H9 (cell line): Measurements from ENCODE around the gene EFEMP1. TPM values are rescaled to one million over a fixed set of nuclear protein-coding genes. Genes with fewer than 3 reads are reported as not detected.

Experiments
- DNase-seq: peaks from one replicate; pipeline ENCODE4 v3.0.0-alpha.2; 2017
- H2AFZ ChIP-seq: one replicate; pipeline ENCODE4 v1.6.1; 2013; ENCODE audit warnings: mild to moderate bottlenecking, low read length, control low read depth, moderate library complexity
- H2AK5ac ChIP-seq: 2 replicates; pipeline ENCODE4 v1.6.1; 2013; ENCODE audit warnings: low read length, control low read depth, mixed read lengths; ENCODE audit not compliant: insufficient read length
- H2BK120ac ChIP-seq: one replicate; pipeline ENCODE4 v1.6.1; 2013; ENCODE audit warnings: low read depth, mild to moderate bottlenecking, low read length, control low read depth, inconsistent platforms; ENCODE audit not compliant: poor library complexity, severe bottlenecking
- H2BK12ac ChIP-seq: 2 replicates; pipeline ENCODE4 v1.6.1; 2013; ENCODE audit warnings: low read length, control low read depth, mixed read lengths, low read depth; ENCODE audit not compliant: insufficient read length
- H2BK15ac ChIP-seq: 2 replicates; pipeline ENCODE4 v1.6.1; 2013; ENCODE audit warnings: low read depth, low read length, control low read depth
- H2BK20ac ChIP-seq: one replicate; pipeline ENCODE4 v1.6.1; 2013; ENCODE audit warnings: low read depth, mild to moderate bottlenecking, low read length, control low read depth, inconsistent platforms; ENCODE audit not compliant: poor library complexity, severe bottlenecking
- H2BK5ac ChIP-seq: 2 replicates; pipeline ENCODE4 v1.6.1; 2013; ENCODE audit warnings: low read length, control low read depth, mixed read lengths; ENCODE audit not compliant: insufficient read length
- H3K14ac ChIP-seq: 2 replicates; pipeline ENCODE4 v1.6.1; 2013; ENCODE audit warnings: low read length, control low read depth; ENCODE audit not compliant: insufficient read depth
- H3K18ac ChIP-seq: 2 replicates; pipeline ENCODE4 v1.6.1; 2013; ENCODE audit warnings: low read depth, mild to moderate bottlenecking, mixed read lengths, low read length, control low read depth; ENCODE audit not compliant: insufficient read length
- H3K23ac ChIP-seq: 2 replicates; pipeline ENCODE4 v1.6.1; 2013; ENCODE audit warnings: low read length, control low read depth, mixed read lengths, low read depth; ENCODE audit not compliant: insufficient read length
- H3K23me2 ChIP-seq: 2 replicates; pipeline ENCODE4 v1.6.1; 2013; ENCODE audit warnings: low read depth, mild to moderate bottlenecking, mixed read lengths, low read length, control low read depth; ENCODE audit not compliant: insufficient read length, poor library complexity, severe bottlenecking
- H3K27ac ChIP-seq: 2 replicates; pipeline ENCODE4 v1.5.1; 2013; ENCODE audit warnings: low read length, control low read depth, mixed read lengths, low read depth; ENCODE audit not compliant: insufficient read length
- H3K27me3 ChIP-seq: 2 replicates; pipeline ENCODE4 v1.6.1; 2013; ENCODE audit warnings: low read length, control low read depth, inconsistent platforms; ENCODE audit not compliant: insufficient read depth
- H3K4ac ChIP-seq: 2 replicates; pipeline ENCODE4 v1.6.1; 2013; ENCODE audit warnings: low read depth, mild to moderate bottlenecking, control low read depth, inconsistent platforms, low read length, moderate library complexity
- H3K4me1 ChIP-seq: 2 replicates; pipeline ENCODE4 v1.6.1; 2013; ENCODE audit warnings: low read length, control low read depth, inconsistent platforms; ENCODE audit not compliant: insufficient read depth
- H3K4me2 ChIP-seq: 2 replicates; pipeline ENCODE4 v1.6.1; 2013; ENCODE audit warnings: low read length, control low read depth, mixed read lengths; ENCODE audit not compliant: insufficient read length, insufficient read depth
- H3K56ac ChIP-seq: 2 replicates; pipeline ENCODE4 v1.6.1; 2013; ENCODE audit warnings: low read depth, mild to moderate bottlenecking, mixed read lengths, low read length, control low read depth; ENCODE audit not compliant: insufficient read length
- H3K79me1 ChIP-seq: 2 replicates; pipeline ENCODE4 v1.6.1; 2013; ENCODE audit warnings: low read depth, mild to moderate bottlenecking, moderate library complexity, low read length, control low read depth, inconsistent platforms; ENCODE audit not compliant: insufficient read depth, poor library complexity, severe bottlenecking
- H3K79me2 ChIP-seq: 2 replicates; pipeline ENCODE4 v1.6.1; 2013; ENCODE audit warnings: low read length, control low read depth, inconsistent platforms; ENCODE audit not compliant: insufficient read depth
- H3K9ac ChIP-seq: 2 replicates; pipeline ENCODE4 v1.6.1; 2013; ENCODE audit warnings: low read length, control low read depth, mixed read lengths; ENCODE audit not compliant: insufficient read length; ENCODE audit errors: extremely low read depth
- H3K9me3 ChIP-seq: one replicate; pipeline ENCODE4 v1.6.1; 2013; ENCODE audit warnings: low read depth, low read length, inconsistent platforms; ENCODE audit not compliant: control insufficient read depth
- H3T11ph ChIP-seq: one replicate; pipeline ENCODE4 v1.6.1; 2013; ENCODE audit warnings: mild to moderate bottlenecking, low read length, control low read depth, inconsistent platforms
- H4K20me1 ChIP-seq: one replicate; pipeline ENCODE4 v1.6.1; 2013; ENCODE audit not compliant: control insufficient read depth, insufficient read length, insufficient read depth
- H4K5ac ChIP-seq: 2 replicates; pipeline ENCODE4 v1.6.1; 2013; ENCODE audit warnings: low read depth, mild to moderate bottlenecking, mixed read lengths, low read length, control low read depth; ENCODE audit not compliant: insufficient read length
- H4K8ac ChIP-seq: replicated peaks from 2 replicates; pipeline ENCODE4 v1.6.1; 2013; ENCODE audit warnings: low read length, control low read depth, mixed read lengths, low read depth; ENCODE audit not compliant: insufficient read length
- H4K91ac ChIP-seq: 2 replicates; pipeline ENCODE4 v1.6.1; 2013; ENCODE audit warnings: low read depth, mild to moderate bottlenecking, moderate library complexity, mixed read lengths, low read length, control low read depth; ENCODE audit not compliant: insufficient read length
- H3K27ac Mint-ChIP-seq, 3 experiments: 2 replicates in 2 of 3; 3 replicates in 1 of 3; pipeline ENCODE4 v1.8.0; 2020 to 2021; ENCODE audit warnings: mixed read lengths in 3 of 3, mild to moderate bottlenecking in 1 of 3, moderate library complexity in 1 of 3
- H3K27me3 Mint-ChIP-seq: 2 replicates; pipeline ENCODE4 v1.8.0; 2021; ENCODE audit warnings: low read depth, mild to moderate bottlenecking, moderate library complexity, mixed read lengths
- H3K36me3 Mint-ChIP-seq, 3 experiments: 2 replicates in 2 of 3; 3 replicates in 1 of 3; pipeline ENCODE4 v1.8.0; 2020 to 2021; ENCODE audit warnings: low read depth in 3 of 3, mixed read lengths in 3 of 3; ENCODE audit not compliant: insufficient read depth in 1 of 3
- H3K4me1 Mint-ChIP-seq, 2 experiments: 2 replicates each; pipeline ENCODE4 v1.8.0; 2020; ENCODE audit warnings: mixed read lengths in 2 of 2
- H3K4me3 Mint-ChIP-seq, 2 experiments: 2 replicates in 1 of 2; 3 replicates in 1 of 2; pipeline ENCODE4 v1.8.0; 2020 to 2021; ENCODE audit warnings: mild to moderate bottlenecking in 2 of 2, mixed read lengths in 2 of 2, moderate library complexity in 1 of 2
- H3K9me3 Mint-ChIP-seq, 2 experiments: 2 replicates in 1 of 2; 3 replicates in 1 of 2; pipeline ENCODE4 v1.8.0; 2020; ENCODE audit warnings: mild to moderate bottlenecking in 2 of 2, mixed read lengths in 2 of 2, moderate library complexity in 1 of 2
- WGBS: extraction: QIAGEN DNeasy Blood & Tissue Kit; methylation state at CpG from one replicate; pipeline ENCODE4 v1.1.7; 2013; ENCODE audit warnings: missing lambda C conversion rate, low lambda C conversion rate, mixed read lengths; ENCODE audit not compliant: insufficient read length; ENCODE audit errors: extremely low coverage; 5-methylcytosine and 5-hydroxymethylcytosine counted together
- total RNA-seq: library from RNA; stranded (reverse); gene quantifications from 2 replicates; pipeline ENCODE4 v1.2.1, GENCODE V29; 2021
- TF ChIP-seq, protein P1 (sequence below): fragments of 200-600 bp; sonication (generic); conservative IDR thresholded peaks from 3 replicates; pipeline ENCODE4 v1.8.0; 2021; ENCODE audit warnings: antibody characterized with exemption, mild to moderate bottlenecking

Gene EFEMP1
- total RNA-seq, 1 experiment from 2014 or later: 3.5 TPM

DNA sequence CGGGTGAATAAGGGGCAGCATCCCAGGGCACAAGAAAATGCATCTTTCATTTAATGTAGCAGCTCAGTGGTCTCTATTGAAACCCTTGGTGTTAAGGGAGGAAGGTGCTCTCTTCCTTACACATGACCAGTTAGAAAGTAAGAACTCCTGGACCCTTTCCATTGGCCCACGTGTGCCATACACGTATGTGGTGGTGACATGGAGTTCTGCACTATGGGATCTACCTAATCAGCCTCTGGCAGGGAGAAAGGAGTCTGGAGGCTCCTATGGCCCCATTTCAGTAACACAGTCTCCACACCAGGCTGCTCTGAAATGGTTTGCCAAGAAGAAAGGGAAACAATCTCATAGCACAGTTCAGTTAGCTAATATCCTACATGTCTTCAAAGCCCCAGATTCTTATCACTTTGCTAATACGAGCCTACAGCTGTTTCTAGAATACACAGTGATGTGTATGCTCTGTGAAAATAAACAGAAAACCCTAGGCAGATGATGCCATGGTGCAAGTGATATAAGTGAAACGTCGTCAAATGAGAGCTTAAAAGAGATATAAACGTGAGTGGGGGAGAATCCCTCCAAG, 7.0 kb downstream of the EFEMP1 start:
- H4K8ac ChIP-seq: no peak overlapping the region
- no peak overlapping the region for H2BK120ac ChIP-seq
- H3K79me2 ChIP-seq: no peaks in the 10 kb centered on the region
- peaks cover 7% of the 10 kb centered on the region for H3K27me3 Mint-ChIP-seq
- no peak overlapping the region for H3K18ac ChIP-seq
- H2AFZ ChIP-seq: no peak overlapping the region
- H3K4me3 Mint-ChIP-seq: no peak overlapping the region
- H3K4me1 ChIP-seq: no peaks in the 10 kb centered on the region
- H2AK5ac ChIP-seq: no peak overlapping the region
- no peak for DNase-seq
- WGBS: no CpG with 5 or more reads among the region's 7 CpGs
- no peak overlapping the region for H3K4ac ChIP-seq
- no peak overlapping the region for H3K27ac ChIP-seq
- H3K9ac ChIP-seq: no peak overlapping the region
- no peak overlapping the region for H2BK12ac ChIP-seq
- H3K36me3 Mint-ChIP-seq: no peaks in the 10 kb centered on the region
- H3K79me1 ChIP-seq: no peaks in the 10 kb centered on the region
- H3T11ph ChIP-seq: no peak overlapping the region
- no peak overlapping the region for H4K5ac ChIP-seq
- H3K27ac Mint-ChIP-seq: no peak overlapping the region
- H2BK5ac ChIP-seq: no peak overlapping the region
- no peaks in the 10 kb centered on the region for H3K9me3 ChIP-seq
- H3K14ac ChIP-seq: no peak overlapping the region
- no peaks in the 10 kb centered on the region for H3K23me2 ChIP-seq
- H3K4me1 Mint-ChIP-seq: no peaks in the 10 kb centered on the region
- H3K56ac ChIP-seq: no peak overlapping the region
- TF ChIP-seq, protein P1, sequence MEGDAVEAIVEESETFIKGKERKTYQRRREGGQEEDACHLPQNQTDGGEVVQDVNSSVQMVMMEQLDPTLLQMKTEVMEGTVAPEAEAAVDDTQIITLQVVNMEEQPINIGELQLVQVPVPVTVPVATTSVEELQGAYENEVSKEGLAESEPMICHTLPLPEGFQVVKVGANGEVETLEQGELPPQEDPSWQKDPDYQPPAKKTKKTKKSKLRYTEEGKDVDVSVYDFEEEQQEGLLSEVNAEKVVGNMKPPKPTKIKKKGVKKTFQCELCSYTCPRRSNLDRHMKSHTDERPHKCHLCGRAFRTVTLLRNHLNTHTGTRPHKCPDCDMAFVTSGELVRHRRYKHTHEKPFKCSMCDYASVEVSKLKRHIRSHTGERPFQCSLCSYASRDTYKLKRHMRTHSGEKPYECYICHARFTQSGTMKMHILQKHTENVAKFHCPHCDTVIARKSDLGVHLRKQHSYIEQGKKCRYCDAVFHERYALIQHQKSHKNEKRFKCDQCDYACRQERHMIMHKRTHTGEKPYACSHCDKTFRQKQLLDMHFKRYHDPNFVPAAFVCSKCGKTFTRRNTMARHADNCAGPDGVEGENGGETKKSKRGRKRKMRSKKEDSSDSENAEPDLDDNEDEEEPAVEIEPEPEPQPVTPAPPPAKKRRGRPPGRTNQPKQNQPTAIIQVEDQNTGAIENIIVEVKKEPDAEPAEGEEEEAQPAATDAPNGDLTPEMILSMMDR: no peak
- H3K9me3 Mint-ChIP-seq: no peaks in the 10 kb centered on the region
- no peaks in the 10 kb centered on the region for H4K20me1 ChIP-seq
- H2BK20ac ChIP-seq: no peak overlapping the region
- no peak overlapping the region for H3K4me2 ChIP-seq
- H4K91ac ChIP-seq: no peak overlapping the region
- H2BK15ac ChIP-seq: no peak overlapping the region
- no peak overlapping the region for H3K23ac ChIP-seq
- H3K27me3 ChIP-seq: no peaks in the 10 kb centered on the region
